ENCODE results near the gene FAHD1.

Gene FAHD1

DNA sequence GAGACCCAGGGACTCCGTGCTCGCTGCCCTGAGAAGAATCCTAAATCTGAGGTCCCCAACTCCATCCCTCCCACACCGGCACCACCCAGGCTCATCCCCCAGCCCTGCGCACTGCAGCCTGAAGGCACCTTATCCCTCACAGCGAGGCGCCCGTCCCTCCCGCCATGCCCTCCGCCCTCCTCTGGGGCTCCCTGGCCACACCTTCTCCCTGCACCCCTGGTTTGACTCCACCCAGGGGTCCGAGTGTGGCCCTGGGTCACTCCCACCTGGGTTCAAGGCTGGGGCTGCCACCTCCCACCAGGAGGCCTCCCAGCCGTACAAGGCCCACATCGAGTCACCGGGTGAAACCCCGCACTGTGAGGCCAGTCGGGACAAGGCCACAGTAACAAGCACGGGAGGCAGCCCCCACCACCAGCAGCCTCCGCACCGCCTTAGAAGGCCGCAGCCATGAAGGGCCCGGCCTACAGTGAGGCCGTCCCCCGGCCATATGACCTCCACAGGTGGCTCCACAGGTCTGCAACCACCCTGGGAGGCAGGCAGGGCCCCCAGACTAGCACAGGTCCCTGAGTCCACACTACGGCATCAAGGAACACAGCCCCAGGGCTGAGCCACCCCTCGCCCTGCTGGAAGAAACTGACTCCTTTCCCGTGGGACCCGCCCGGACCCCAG lies 8.7 kb upstream of the FAHD1 start:
- no peak for DNase-seq

DNA sequence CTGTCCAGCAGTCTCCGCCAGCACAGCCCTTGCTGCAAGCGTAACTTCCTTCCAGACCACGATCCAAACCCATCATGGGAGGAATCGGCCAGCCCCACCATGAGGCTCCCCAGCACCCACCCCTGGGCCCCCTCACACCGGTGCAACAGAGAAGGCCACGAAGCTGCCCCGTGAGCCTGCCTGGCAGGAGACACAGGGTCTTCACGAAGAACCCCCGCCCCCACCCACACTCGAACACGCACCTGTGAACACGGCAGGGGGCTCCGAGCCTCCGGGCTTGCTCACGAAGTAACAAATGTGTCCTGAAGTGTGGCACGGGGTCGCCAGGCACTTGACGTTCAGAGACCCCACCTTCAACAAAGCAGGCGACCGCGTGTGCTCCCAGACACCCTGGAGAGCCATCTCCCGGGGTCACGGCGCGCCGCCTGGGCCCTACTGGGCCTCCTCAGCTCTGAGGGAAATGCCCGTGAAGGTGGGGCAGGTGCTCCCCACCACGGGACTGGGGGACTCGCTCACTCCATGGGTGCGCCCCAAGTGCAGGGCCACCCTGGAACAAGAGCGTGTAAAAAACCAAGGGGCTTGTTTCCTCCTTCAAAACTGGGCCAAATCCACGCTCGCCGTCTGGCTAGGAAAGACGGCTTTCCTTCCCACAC lies 8.0 kb upstream of the FAHD1 start:
- no peak for DNase-seq

DNA sequence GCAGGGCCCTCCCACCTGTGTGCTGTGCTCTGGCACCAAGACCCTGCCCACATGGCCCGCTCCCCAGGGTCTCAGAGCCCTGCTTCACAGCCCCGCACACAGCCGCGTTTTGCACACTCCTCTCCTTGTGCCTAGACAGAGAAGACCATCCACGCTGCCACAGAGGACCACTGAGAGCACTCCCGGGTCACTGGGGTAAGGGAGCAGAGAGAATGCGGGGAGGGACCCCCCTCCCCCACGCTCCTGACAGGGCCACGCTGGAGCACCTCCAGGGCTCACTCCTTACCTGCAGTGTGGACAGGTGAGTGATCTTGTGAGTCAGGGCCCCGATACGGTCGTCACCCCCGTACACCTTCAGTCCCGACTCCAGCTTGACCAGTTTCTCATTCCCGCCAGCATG lies 7.4 kb upstream of the FAHD1 start:
- no peak for DNase-seq

DNA sequence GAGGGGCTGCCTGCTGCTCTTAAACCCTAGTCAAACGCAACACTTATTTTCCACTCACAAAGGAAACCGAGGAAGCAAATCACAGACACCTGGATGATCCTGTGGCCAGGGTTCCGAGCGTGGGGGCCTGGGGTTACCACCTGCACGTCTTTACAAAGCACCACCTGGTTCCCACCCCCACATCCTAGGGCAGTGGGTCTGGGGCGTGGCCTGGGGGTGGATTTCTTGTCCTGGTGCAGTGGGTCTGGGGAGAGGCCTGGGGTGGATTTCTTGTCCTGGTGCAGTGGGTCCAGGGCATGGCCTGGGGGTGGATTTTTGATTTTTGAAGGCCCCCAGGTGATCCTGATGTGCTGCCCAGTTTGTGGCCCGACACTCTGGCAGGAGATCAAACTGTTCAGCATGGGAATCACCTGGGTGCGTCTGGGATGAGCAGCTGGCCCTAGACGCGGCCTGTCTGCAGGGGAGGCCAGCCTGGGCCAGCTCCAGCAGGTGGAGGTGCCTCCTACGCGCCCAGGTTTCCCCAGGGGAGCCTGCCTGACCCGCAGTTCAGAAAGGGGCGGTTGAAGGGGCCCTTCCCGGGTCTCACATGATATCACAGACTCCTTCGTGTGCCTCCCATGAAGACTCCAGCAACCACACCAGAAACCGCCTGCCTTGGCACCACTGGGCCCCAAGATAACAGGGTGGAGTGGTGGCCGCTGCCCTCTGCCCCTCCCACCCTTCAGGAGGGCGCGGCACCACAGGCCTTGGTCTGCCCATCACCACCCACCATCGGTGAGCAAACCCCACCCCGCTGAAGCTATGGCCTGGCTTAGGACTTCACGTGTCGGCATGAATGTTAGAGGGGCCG lies 6.7 kb upstream of the FAHD1 start:
- no peak for DNase-seq

DNA sequence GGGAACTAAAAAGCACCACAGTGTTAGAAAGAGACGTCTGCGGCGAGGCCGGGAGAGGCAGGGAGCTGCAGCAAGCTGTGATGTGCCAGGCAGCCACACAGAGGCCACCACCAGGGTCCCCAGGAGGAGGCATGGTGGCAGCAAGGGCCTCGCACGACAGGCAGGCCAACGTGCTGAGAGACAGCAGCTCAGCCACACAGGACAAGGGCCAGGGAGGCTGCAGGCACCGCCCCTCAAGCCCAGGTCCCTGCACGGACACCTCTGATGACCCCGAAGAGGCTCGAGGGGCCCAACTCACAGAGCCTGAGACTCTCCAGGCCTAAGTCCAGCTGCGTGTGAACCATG lies 6.1 kb upstream of the FAHD1 start:
- no peak for DNase-seq

DNA sequence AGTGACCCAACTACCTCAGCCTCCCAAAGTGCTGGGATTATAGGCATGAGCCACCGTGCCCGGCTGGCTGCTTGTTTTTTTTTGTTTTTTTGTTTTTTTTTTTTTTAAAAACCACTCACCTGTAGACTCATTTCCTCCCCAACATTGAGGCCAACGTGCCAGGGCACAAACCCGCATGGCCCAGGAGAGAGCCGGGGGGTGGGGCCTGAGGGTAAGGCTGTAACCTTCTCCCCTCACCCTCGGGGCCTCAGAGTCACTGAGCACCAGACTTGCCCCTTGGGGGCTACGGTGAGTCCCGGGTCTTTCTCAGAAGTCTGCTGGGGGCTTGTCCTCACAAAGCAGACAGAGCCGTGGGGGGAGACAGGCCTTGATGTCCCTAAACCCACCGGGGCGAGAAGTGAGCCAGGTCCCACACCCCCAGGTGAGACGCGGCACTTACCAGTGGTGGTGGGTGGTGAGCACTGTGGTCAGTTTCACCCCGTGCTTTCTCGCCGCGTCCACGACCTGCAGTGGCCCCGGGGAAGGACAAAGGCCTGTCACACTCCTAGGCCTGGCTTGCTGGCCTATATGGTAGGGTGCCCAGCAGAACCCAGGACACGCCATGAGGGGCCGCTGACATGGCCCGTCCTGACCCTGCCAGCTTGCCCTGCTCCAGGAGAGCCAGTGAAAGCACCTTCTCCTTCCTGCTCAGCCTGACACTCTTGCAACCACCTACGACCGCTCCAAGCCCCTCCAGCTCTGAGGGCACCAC lies 5.0 kb upstream of the FAHD1 start:
- DNase-seq, result no peak

DNA sequence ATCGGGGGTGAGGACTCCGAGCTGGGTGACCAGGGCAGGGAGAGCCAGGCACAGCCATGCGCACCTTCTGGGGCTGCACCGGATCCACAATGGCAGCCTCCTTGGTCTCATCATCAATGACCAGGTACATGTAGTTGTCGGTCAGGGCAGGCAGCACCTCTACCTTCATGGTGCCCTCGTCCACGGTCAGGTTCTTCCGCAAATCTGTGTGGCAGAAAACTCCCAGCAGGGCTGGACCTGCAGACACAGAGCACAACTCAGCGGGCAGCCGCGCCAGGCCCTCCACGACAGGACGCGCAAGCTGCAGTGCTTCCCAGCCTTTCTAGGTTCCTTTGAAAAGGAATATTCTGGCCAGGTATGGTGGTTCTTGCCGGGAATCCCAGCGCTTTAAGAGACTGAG lies 4.2 kb upstream of the FAHD1 start:
- DNase-seq, result no peak

DNA sequence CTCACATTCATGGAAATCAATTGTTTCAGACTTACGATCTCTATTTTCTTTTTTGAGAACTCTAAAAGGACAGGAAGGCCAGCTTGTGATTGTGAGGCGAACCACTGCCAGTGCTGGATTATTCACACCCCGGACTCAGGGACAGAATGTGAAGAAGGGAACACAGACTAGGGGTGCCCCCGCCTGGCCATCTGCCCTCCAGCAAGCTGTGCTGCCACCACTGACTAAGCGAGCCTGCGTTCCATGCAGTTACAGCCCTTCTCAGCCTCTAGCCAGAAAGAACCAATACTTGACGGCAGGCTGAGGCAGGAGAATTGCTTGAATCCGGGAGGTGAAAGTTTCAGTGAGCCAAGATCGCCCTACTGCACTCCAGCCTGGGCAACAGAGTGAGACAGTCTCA lies 3.2 kb upstream of the FAHD1 start:
- no peak for DNase-seq

DNA sequence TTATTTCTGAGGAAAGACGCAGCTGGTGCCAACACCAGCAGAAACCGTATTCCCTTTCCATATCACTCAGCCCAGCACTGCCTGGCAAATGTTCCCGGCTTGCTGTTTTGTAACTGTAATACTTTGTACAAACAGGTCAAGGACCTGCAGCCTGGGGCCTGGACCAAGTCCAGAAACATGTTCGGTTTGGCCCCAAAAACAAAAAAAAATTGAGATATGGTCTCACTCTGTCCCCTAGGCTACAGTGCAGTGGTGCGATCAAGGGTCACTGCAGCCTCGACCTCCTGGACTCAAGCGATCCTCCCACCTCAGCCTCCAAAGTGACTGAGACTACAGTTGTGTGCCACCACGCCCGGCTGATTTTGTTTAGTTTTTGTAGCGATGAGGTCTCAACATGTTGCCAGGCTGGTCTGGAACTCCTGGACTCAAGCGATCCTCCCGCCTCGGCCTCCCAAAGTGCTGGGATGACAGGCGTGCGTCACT lies 1.6 kb upstream of the FAHD1 start:
- no peak for DNase-seq

DNA sequence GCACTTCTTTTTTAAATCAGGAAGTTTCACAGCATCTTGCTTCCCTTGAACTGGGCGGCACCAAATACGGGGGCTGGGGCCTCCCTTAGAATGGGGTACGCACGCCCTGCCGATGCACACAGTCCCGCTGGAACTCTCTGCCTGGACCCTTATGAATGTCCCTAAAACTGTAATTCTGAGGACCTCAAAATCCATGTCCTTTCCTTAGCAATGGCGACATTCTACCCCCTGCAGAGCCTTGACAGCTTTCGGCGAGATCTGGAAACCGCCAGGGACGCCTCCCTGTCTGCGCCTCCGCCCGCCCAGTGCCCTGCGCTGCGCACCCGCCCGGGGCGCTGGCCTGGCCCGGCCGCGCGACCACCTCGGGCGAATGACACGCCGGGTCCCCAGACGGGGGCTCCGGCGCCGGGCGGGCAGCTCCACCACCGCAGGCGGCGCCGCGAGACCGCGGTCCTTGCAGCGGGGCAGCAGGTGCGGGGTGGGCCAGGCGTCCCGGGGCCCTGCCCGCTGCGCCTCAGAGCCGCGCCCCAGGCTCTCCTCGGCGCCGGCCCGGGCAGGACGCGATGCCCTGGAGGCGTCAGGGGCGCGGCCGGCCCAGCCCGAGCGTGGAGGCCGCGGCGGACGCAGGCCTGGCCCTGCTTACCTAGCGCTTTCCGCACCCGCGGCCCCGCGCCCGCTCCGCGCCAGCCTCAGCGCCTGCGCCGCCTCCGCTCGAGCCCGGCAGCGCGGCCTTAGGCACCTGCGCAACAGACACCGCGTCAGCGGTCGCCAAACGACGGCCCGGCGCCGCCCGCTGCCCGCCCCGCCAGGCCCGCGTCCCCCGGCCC lies 929 bp upstream of the FAHD1 start:
- peak; percentile 65 for DNase-seq

DNA sequence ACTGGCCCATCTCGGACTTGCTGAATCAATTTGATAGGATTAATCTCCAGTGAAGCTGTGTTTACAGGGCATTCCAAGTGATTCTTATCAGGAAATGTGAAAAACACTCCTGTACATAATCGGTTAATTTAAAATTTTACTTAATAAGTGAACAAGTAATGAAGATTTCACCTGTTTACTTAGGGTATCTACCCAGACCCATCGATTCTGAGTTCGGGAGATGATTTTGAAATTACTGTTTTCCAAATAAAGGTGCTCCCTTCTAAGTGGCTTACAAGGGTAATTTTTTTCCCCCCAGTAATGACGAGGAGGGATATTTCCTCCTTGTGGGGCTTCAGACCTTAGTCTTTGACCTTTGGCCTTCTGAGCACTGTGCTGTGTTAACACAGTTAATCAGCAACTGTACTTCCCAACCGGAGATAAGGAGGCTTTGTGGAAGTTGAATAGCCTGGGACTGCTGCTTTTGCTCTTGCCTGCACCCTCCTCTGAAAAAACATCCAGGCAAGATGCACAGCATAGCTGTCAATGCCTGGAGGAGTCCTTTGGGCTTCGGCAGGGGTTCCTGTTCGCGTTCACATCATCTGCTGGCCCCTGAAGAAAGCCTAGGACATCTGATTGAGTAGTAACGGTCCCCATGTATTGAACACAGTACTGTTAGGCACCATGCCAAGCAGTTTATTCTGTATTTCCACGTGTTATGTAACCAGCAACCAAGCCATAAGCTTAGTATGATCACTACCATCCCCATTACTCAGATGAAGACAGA lies 1.8 kb downstream of the FAHD1 start:
- no peak for DNase-seq

DNA sequence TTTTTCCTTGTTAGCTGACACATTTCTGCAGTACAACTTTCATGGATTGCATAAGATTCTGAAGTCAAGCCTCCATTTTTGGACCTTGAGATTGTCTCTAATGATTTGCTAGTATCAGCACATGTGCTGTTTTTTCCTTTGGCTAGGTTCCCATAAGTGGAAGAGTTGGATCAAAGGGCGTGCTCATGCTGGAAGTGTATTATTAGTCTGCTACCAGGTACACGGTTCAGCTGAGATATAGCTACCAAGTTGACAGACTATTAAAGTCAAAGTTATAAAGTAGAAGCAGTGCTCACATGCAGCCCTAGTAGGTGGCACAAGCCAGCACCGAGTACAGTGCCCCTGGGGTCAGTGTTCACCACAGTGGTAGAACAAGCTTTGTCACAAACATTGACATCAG lies 3.2 kb downstream of the FAHD1 start:
- DNase-seq, result no peak

DNA sequence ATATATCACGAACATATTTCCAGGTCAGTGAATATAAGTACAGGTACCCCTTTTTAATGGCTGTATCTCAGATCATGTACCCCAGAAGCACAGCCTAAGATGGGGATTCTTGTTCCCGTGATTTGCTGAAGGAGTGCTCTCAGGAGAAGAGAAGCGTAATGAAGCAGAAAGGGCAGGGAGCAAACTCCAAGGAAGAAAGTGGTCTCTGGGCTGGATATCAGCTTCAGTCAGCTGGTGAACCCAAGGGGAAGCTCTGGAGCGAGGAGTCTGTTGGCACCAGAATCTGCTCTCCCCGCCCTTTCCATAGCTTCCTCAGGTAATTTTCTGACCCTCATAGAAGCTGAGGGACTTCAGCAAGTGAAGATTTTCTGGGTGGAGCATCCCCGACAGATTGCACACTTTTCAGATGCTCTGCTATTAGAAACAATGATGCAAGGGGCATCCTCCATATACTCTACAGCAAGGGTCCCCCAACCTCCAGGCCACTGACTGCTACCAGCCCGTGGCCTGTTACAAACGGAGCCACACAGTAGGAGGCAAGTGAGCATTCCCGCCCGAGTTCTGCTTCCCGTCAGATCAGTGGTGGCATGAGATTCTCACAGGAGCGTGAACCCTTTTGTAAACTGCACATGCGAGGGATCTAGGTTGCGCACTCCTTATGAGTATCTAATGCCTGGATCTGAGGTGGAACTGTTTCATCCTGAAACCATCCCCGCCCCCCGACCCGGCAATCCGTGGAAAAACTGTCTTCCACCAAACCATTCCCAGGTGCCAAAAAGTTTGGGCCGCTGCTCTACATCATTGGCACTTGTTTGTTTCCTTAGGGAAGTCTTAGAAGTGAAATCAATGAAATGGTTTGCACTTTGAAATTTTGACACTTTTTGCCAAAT lies 4.4 kb downstream of the FAHD1 start:
- DNase-seq, result no peak

DNA sequence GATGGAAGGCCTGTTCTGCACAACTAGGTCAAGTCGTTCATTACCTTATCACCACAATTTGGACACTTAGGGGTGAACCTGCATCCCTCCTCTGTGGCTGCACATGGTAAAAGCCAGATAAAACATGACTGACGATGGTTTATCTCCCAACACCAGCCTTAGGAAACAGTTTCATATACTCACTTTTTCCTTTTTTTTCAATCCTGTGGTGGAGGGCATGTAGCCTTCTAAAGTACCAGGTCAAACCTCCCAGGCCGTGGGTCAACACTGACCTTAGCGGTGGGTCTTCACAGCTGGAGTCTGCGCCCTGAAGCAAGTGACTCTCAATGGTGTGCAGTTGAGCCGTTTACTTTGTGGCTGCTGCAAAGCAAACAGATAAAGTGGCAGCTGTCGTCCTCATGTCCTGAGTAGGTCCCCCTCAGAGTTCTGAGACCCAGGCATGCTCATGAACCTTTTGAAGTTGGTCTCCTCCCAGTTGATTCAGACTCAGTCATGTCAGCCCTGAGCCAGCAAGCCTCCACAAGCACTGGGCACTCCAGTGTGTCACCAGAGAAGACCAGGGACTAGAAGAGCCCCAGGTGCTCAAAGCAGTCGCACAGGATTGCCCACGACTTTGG lies 5.9 kb downstream of the FAHD1 start:
- DNase-seq, result no peak

DNA sequence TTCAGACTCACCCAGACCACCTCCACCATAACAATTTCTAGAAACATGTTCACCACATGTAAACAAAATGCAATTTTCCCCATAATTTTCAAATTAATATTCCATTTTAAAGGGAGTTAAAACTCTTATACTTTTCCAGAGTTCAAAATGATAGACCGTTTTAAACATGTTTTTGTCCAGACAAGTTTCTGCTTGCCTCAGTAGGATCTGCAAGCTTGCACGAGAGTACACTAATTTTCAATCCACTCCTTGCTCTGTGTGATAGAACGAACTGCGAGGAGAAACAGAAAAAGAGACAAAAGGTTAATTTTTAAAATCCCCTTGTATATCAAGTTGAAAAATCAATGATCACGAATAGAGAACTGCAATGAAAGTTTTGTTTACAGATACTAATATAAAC lies 7.1 kb downstream of the FAHD1 start:
- DNase-seq, result no peak

DNA sequence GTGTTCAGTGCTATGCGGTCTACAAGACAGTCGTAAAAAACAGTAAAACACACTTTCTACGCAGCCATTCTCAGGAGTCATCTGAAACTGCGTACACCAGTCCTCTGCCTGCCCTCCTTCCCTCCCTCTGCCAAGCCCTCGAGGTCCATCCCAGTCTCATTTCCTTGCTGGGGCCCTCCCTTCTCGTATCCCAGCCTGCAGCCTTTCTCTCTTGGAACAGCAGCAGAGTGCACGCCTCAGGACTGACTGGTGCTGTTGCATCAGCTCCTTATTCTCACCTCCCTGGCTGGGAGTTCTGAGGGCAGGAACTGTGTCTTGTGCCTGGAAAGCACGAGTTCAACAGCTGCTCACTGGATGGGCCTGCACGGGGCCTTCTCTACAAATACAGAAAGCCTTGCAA lies 12.5 kb downstream of the FAHD1 start:
- DNase-seq, result no peak

DNA sequence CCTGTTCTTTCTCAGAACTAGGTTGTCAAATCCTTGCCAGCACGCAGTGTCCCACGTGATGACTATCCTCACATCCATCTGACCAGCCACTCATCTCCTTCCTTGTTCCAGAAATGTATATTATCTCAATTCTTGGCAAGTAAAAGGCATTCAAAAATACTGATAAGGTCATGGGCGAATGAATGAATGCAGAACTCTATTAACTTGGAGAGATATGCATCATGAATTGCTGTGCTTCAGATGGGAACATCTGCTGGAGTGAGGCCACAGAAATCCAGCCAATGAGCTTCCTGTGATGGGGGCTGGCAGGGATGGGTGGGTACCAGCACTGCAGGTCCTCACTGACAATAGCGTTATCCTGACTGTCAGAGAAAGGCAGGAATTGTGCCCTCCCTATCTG lies 19.0 kb downstream of the FAHD1 start:
- no peak for DNase-seq

DNA sequence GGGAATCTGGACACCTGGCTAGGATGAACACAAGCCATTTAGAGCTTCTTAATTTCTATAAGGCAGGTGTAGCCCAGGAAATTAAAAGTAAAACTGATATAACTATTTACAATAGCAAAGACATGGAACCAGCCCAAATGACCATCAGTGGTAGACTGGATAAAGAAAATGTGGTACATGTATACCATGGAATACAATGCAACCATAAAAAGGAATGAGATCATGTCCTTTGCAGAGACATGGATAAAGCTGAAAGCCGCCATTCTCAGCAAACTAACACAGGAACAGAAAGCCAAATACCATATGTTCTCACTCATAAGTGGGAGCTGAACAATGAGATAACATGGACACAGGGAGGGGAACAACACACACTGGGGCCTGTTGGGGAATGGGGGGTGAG lies 19.4 kb downstream of the FAHD1 start:
- DNase-seq, result no peak

DNA sequence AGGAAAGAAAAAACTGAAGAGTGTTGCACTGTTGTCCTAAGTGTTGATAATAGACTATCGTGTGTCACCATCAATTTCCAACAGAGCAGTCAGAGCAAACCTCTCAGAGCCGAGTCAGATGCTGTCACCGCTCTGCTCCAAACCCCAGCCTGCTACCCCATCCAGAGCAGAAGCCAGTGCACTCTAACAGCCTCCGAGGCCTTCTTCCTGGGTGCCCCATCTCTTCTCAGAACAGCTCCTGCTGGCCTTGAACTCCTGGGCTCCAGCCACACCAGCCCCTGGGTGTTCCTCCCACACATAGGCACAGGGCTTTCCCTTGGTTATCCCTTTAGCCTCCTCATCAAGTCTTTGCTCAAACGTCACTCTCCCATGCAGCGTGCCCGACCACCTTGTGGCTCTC lies 24.0 kb downstream of the FAHD1 start:
- DNase-seq, result no peak

DNA sequence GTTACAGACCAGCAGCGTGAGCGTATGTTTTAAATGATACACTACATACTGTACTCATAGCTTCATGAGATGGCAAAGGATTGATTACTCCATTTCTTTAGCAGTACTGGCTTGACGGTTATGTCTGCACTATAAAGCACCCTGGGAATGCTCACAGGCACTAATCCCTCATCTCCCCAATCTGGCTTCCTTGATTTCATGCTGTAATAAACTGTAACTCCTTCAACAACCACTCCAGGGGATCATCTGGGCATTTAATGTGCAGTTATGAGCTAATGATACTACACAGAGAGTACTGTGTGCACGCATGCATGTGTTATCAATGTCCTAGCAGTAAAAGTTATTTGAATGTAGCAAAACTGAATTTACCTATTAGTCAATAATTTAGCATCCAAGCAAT lies 24.8 kb downstream of the FAHD1 start:
- DNase-seq, result no peak

Data from CD4-positive, alpha-beta T cell treated with Interleukin-4 for 4 hours (primary cell).